K562 (cell line): ENCODE measurements around the gene DUOX2. TPM values are rescaled to one million over a fixed set of nuclear protein-coding genes. Genes with fewer than 3 reads are reported as not detected.

Experiments
- ATAC-seq: fragments of 200-7000 bp; cut with Tn5 transposase; 3 replicates; pipeline ENCODE4 v1.9.1; 2020; ENCODE audit warnings: moderate library complexity
- BruUV-seq: library from RNA; stranded (reverse); fragments of 400-500 nt; replicated peaks from 2 replicates; lab custom pipeline; 2021; lab: Mats Ljungman, UMichigan
- CTCF ChIA-PET: fragments of 300-600 bp; formaldehyde crosslinking; extraction: SDS; loops from one replicate; lab custom pipeline; 2021; ENCODE audit warnings: low intra/inter-chr PET ratio; lab: Yijun Ruan, JAX
- POLR2A ChIA-PET: fragments of 300-600, 350-650 bp; sonication (Branson Sonifier 250); formaldehyde crosslinking; extraction: SDS; loops from one replicate; lab custom pipeline; 2021; ENCODE audit warnings: antibody characterized with exemption, inconsistent platforms; lab: Yijun Ruan, JAX
- DNase-seq, 4 experiments: peaks; one replicate each; pipeline versions ENCODE4 v3.0.0 to v3.0.0-alpha.2; 2011 to 2018; ENCODE audit warnings: low spot score in 3 of 4, mixed read lengths in 3 of 4; ENCODE audit errors: extremely low read depth in 1 of 4
- FAIRE-seq: peaks from 2 replicates; lab custom pipeline; 2011; peaks lifted over from hg19 to GRCh38; lab: Jason Lieb, UNC
- H2AFZ ChIP-seq: 2 replicates; pipeline ENCODE4 v1.6.0; 2011; ENCODE audit warnings: low read depth, low read length, control low read depth, inconsistent platforms
- H3K27ac ChIP-seq: fragments of 200-600 bp; 3 replicates; pipeline ENCODE4 v1.8.0; 2011; ENCODE audit warnings: low read depth, mild to moderate bottlenecking, control low read depth, inconsistent platforms, low read length, moderate library complexity, mixed read lengths; ENCODE audit errors: extremely low read depth
- H3K27me3 ChIP-seq, 2 experiments: fragments of 300-600 bp in 1 of 2; 2 replicates in 1 of 2; 3 replicates in 1 of 2; pipeline versions ENCODE4 v1.6.0 to v1.8.0; 2011; ENCODE audit warnings: inconsistent platforms in 2 of 2, low read length in 2 of 2, mild to moderate bottlenecking in 1 of 2, mixed read lengths in 1 of 2, moderate library complexity in 1 of 2; ENCODE audit not compliant: control insufficient read depth in 2 of 2, insufficient read depth in 2 of 2
- H3K36me3 ChIP-seq: fragments of 300-600 bp; 3 replicates; pipeline ENCODE4 v1.8.0; 2011; ENCODE audit warnings: mild to moderate bottlenecking, low read length, inconsistent platforms; ENCODE audit not compliant: control insufficient read depth, insufficient read depth
- H3K4me1 ChIP-seq, 2 experiments: fragments of 200-600 bp in 1 of 2; replicated peaks in 1 of 2; 2 replicates in 1 of 2; 3 replicates in 1 of 2; pipeline versions ENCODE4 v1.5.1 to v1.8.0; 2011; ENCODE audit warnings: inconsistent platforms in 2 of 2, low read length in 2 of 2, mild to moderate bottlenecking in 1 of 2, mixed read lengths in 1 of 2, moderate library complexity in 1 of 2; ENCODE audit not compliant: control insufficient read depth in 2 of 2, insufficient read depth in 2 of 2
- H3K4me2 ChIP-seq: 2 replicates; pipeline ENCODE4 v1.6.1; 2011; ENCODE audit warnings: low read length, control low read depth, inconsistent platforms, mixed read lengths; ENCODE audit not compliant: insufficient read depth
- H3K4me3 ChIP-seq: fragments of 200-600 bp; sonication (generic), shearing (Covaris generic); 2 replicates; pipeline ENCODE4 v1.5.1; 2016; ENCODE audit warnings: control low read depth, inconsistent platforms
- H3K79me2 ChIP-seq: fragments of 200-600 bp; 3 replicates; pipeline ENCODE4 v1.8.0; 2011; ENCODE audit warnings: low read length, inconsistent platforms; ENCODE audit not compliant: control insufficient read depth, insufficient read depth
- H3K9ac ChIP-seq, 2 experiments: 2 replicates each; pipeline versions ENCODE4 v1.6.0 to v1.6.1; 2011; ENCODE audit warnings: low read depth in 2 of 2, low read length in 2 of 2, control low read depth in 1 of 2, inconsistent platforms in 1 of 2, mild to moderate bottlenecking in 1 of 2, mixed read lengths in 1 of 2; ENCODE audit not compliant: insufficient read depth in 1 of 2
- H3K9me1 ChIP-seq: one replicate; pipeline ENCODE4 v1.6.0; 2011; ENCODE audit warnings: inconsistent platforms, mild to moderate bottlenecking, low read length, moderate library complexity; ENCODE audit not compliant: control insufficient read depth, insufficient read depth
- H3K9me3 ChIP-seq: replicated peaks from 2 replicates; pipeline ENCODE4 v1.5.1; 2011; ENCODE audit warnings: low read depth, low read length, inconsistent platforms; ENCODE audit not compliant: control insufficient read depth, insufficient read depth
- H4K20me1 ChIP-seq: replicated peaks from 2 replicates; pipeline ENCODE4 v1.6.1; 2011; ENCODE audit warnings: low read length, inconsistent platforms, mixed read lengths; ENCODE audit not compliant: control insufficient read depth, insufficient read depth
- ARNT ChIP-seq, 2 experiments: fragments of 450-650 bp; IDR thresholded peaks; 2 replicates each; pipeline ENCODE4 v1.6.1; 2016; ENCODE audit warnings: mild to moderate bottlenecking in 1 of 2
- CBFB ChIP-seq: sonication (generic); formaldehyde crosslinking; IDR thresholded peaks from 2 replicates; pipeline ENCODE4 v1.4.0; 2020; ENCODE audit warnings: mild to moderate bottlenecking, missing genetic modification reagents
- EP300 ChIP-seq: IDR thresholded peaks from 2 replicates; pipeline ENCODE4 v1.6.1; 2012; ENCODE audit warnings: low read length, improper control_type of control experiment
- HMGN3 ChIP-seq: IDR thresholded peaks from 2 replicates; pipeline ENCODE4 v1.6.1; 2011; ENCODE audit warnings: borderline replicate concordance, low read depth, mild to moderate bottlenecking, mixed read lengths, low read length; ENCODE audit not compliant: insufficient read length; ENCODE audit errors: extremely low read depth
- MBD2 ChIP-seq: sonication (generic); IDR thresholded peaks from 2 replicates; pipeline ENCODE4 v1.6.1; 2016; ENCODE audit warnings: low read depth, borderline replicate concordance
- MXI1 ChIP-seq: IDR thresholded peaks from 2 replicates; pipeline ENCODE4 v1.6.1; 2011; ENCODE audit warnings: low read depth, mild to moderate bottlenecking, improper control_type of control experiment, low read length
- OTX1 ChIP-seq: fragments of 450-650 bp; formaldehyde crosslinking; IDR thresholded peaks from 2 replicates; pipeline ENCODE4 v1.4.0; 2022; ENCODE audit warnings: mild to moderate bottlenecking
- PRPF4 ChIP-seq: fragments of 200-400 bp; formaldehyde crosslinking; IDR thresholded peaks from one replicate; pipeline ENCODE4 v1.6.1; 2017; ENCODE audit warnings: low read length, low read depth, mild to moderate bottlenecking; ENCODE audit not compliant: insufficient read depth, poor library complexity, severe bottlenecking
- PTBP1 ChIP-seq: fragments of 200-400 bp; formaldehyde crosslinking; IDR thresholded peaks from 2 replicates; pipeline ENCODE4 v1.6.1; 2017; ENCODE audit warnings: low read depth, low read length
- RFX1 ChIP-seq: fragments of 450-650 bp; IDR thresholded peaks from 2 replicates; pipeline ENCODE4 v1.6.1; 2016; ENCODE audit warnings: mild to moderate bottlenecking, moderate library complexity
- in situ Hi-C: fragments of 300-500 bp; cut with MboI; formaldehyde crosslinking; loops from 4 replicates; pipeline ENCODE4 v1.15.0; 2018; ENCODE audit warnings: inconsistent platforms, mixed read lengths
- intact Hi-C: fragments of 100-400 bp; cut with micrococcal nuclease; formaldehyde crosslinking; loops from 2 replicates; pipeline ENCODE4 v1.14.2; 2022
- polyA plus RNA-seq, 8 experiments: library from polyadenylated mRNA; depleted of rRNA in 4 of 8; stranded (reverse) in 5 of 8; unstranded in 3 of 8; fragments of >200 nt; fragmentation: Nextera tagmentation in 2 of 8; fragmentation: Illumina TruSeq in 1 of 8; extraction: Ambion mirVana in 2 of 8; extraction: Trizol in 1 of 8; gene quantifications; 2 replicates each; pipeline versions ENCODE4 v1.2.1 to v1.2.3, GENCODE V29; 2011 to 2014; ENCODE audit warnings: inconsistent platforms in 1 of 8, missing spikeins in 1 of 8
- total RNA-seq, 7 experiments: library from RNA; depleted of rRNA in 6 of 7; stranded (reverse); fragments of >200 nt in 6 of 7; fragmentation: Illumina TruSeq in 2 of 7; extraction: Trizol in 2 of 7; gene quantifications; 2 replicates each; pipeline versions ENCODE4 v1.2.1 to v1.2.3, GENCODE V29; 2011 to 2021; ENCODE audit warnings: low replicate concordance in 1 of 7
- TF ChIP-seq, protein P1 (sequence below), 2 experiments: fragments of 200-800 bp in 1 of 2; sonication (Bioruptor generic) in 1 of 2; sonication (generic) in 1 of 2; formaldehyde crosslinking in 1 of 2; IDR thresholded peaks in 1 of 2; conservative IDR thresholded peaks in 1 of 2; 2 replicates each; pipeline versions ENCODE4 v1.5.0 to v1.6.1; 2016 to 2020; ENCODE audit warnings: missing compliant biosample characterization in 1 of 2, missing genetic modification characterization in 1 of 2, missing genetic modification reagents in 1 of 2
- TF ChIP-seq, protein P2 (sequence below): fragments of 200-800 bp; sonication (Bioruptor generic); IDR thresholded peaks from 2 replicates; pipeline ENCODE4 v1.6.1; 2017; ENCODE audit warnings: missing genetic modification characterization, missing compliant biosample characterization

DUOX2 gene
- total and polyA plus RNA-seq, 9 of the 15 experiments (the other 6 are each of a cell fraction or from before 2014, with no cell fraction given) = 0.01 to 0.03 (median 0.02) TPM; not detected in 6

DNA sequence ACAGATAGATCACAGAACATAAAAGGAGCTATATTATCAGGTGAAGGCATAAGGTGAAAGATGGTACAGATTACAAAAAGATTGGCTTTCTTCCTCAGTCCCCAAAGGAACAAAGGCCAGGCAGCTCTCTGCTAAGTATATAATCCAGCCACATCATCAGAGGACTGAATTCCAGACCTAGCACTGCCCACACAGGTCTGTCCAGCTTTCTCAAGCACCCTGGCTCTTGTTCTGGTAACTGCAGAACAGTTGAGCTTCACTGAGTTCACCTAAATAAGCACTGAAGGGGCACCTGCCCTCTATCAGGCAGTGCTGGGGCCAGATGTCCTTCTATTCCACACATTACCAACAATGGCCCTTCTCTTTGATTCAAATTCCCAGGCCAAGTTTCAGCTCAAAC, 9.4 kb upstream of the DUOX2 start:
- ChIA-PET CTCF (no interaction called here), POLR2A (no interaction called here)
- in situ Hi-C loops (loop anchor here (25.0 kb wide), 1 partner anchor 161 kb away; the partner anchor contains the start of gene TERB2), intact Hi-C loops (no loop called here)
- no peaks in the 10 kb centered on the region; a peak in 2 of 5 replicates for H3K4me1 ChIP-seq
- H4K20me1 ChIP-seq = no peaks in the 10 kb centered on the region
- TF ChIP-seq, protein P1, sequence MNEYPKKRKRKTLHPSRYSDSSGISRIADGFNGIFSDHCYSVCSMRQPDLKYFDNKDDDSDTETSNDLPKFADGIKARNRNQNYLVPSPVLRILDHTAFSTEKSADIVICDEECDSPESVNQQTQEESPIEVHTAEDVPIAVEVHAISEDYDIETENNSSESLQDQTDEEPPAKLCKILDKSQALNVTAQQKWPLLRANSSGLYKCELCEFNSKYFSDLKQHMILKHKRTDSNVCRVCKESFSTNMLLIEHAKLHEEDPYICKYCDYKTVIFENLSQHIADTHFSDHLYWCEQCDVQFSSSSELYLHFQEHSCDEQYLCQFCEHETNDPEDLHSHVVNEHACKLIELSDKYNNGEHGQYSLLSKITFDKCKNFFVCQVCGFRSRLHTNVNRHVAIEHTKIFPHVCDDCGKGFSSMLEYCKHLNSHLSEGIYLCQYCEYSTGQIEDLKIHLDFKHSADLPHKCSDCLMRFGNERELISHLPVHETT (CRISPR knock-in tag; conservative IDR thresholded peaks at IDR 0.05 in 1 of 2, IDR thresholded peaks at IDR 0.05 in 1 of 2) = no peak
- TF ChIP-seq PTBP1 = no peak
- no peak for TF ChIP-seq OTX1 (CRISPR knock-in tag)
- TF ChIP-seq, protein P2, sequence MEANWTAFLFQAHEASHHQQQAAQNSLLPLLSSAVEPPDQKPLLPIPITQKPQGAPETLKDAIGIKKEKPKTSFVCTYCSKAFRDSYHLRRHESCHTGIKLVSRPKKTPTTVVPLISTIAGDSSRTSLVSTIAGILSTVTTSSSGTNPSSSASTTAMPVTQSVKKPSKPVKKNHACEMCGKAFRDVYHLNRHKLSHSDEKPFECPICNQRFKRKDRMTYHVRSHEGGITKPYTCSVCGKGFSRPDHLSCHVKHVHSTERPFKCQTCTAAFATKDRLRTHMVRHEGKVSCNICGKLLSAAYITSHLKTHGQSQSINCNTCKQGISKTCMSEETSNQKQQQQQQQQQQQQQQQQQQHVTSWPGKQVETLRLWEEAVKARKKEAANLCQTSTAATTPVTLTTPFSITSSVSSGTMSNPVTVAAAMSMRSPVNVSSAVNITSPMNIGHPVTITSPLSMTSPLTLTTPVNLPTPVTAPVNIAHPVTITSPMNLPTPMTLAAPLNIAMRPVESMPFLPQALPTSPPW (CRISPR knock-in tag) = no peak
- no peak for TF ChIP-seq HMGN3
- no peak for TF ChIP-seq RFX1
- no peak for TF ChIP-seq ARNT (IDR thresholded peaks at IDR 0.05)
- no peak for TF ChIP-seq PRPF4
- no peak for TF ChIP-seq EP300
- no peak for TF ChIP-seq MBD2
- no peak for TF ChIP-seq MXI1
- no peak for TF ChIP-seq CBFB (CRISPR knock-in tag)
- no peaks in the 10 kb centered on the region for H3K9me3 ChIP-seq
- H3K79me2 ChIP-seq = no peaks in the 10 kb centered on the region
- H3K27me3 ChIP-seq = peaks cover 10 to 41% of the 10 kb centered on the region in 2 experiments; a peak in 4 of 5 replicates
- H3K4me3 ChIP-seq = no peak overlapping the region
- H3K27ac ChIP-seq = no peak overlapping the region
- no peak overlapping the region for H3K9ac ChIP-seq
- no peak overlapping the region for H3K4me2 ChIP-seq
- BruUV-seq = no TSS peak
- no peaks in the 10 kb centered on the region for H3K9me1 ChIP-seq
- ATAC-seq = no peak
- no peak for FAIRE-seq
- no peak for DNase-seq
- H2AFZ ChIP-seq = no peak overlapping the region
- H3K36me3 ChIP-seq = no peaks in the 10 kb centered on the region
